PC-9 (cell line): ENCODE results near the gene PGK2.

Experiments used
- EZH2 ChIP-seq: fragments of 200-600 bp; sonication (generic); IDR thresholded peaks from 2 replicates; pipeline ENCODE4 v1.8.0; 2017; ENCODE audit warnings: antibody characterized with exemption, low read depth
- TF ChIP-seq, protein P1 (sequence below): fragments of 200-600 bp; sonication (generic); conservative IDR thresholded peaks from 2 replicates; pipeline ENCODE4 v1.6.1; 2017; ENCODE audit warnings: mixed run types, antibody characterized with exemption, mild to moderate bottlenecking, moderate library complexity

DNA sequence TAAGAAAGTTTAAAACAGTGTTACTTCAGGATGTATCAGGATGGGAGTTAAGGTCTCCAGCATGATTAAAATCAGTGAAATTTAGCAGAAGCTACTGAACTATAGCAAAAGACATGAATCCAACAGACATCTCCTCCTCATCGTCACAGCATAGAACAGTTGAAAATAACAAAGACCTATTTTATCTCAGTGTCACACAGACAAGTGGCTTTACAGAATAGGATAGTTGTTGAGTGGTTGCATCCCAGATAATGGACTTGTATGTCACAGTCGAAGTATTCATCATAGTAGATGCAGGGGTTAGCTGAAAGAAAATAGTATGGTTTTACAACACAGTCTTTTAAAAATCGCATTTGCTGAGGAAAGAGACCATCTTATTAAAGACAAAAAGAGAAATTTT lies 48.1 kb upstream of the PGK2 start:
- TF ChIP-seq, protein P1, sequence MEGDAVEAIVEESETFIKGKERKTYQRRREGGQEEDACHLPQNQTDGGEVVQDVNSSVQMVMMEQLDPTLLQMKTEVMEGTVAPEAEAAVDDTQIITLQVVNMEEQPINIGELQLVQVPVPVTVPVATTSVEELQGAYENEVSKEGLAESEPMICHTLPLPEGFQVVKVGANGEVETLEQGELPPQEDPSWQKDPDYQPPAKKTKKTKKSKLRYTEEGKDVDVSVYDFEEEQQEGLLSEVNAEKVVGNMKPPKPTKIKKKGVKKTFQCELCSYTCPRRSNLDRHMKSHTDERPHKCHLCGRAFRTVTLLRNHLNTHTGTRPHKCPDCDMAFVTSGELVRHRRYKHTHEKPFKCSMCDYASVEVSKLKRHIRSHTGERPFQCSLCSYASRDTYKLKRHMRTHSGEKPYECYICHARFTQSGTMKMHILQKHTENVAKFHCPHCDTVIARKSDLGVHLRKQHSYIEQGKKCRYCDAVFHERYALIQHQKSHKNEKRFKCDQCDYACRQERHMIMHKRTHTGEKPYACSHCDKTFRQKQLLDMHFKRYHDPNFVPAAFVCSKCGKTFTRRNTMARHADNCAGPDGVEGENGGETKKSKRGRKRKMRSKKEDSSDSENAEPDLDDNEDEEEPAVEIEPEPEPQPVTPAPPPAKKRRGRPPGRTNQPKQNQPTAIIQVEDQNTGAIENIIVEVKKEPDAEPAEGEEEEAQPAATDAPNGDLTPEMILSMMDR: no peak
- TF ChIP-seq EZH2: no peak
